Measurements from ENCODE around the gene AZU1.

DNA sequence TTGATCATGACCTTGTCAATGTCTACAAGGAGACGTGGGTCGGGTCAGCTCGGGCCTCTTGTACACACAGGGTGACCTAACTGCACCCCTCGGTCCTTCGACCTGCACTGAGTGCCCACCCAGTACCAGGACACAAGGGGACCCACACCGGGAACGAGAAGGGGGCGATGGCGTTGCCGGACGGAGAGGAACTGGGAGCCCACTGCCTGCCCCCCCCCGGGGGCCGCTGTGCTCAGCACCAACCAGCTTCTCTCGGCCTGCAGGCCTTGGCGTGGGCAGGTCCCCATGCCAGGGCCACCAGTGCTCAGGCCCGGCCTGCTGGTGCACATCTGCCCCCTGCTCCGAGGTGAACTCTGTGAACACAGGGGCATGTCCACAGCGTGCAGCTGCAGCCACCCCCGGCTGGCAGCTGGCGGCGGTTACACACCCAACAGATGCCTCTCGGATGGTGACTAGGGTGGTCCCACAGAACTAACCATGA, 46.0 kb downstream of the AZU1 start:
- TF ChIP-seq RFX5 (IDR thresholded peaks at IDR 0.05; ENCODE audit: borderline replicate concordance, low read depth, low read length) (no peak), YY1 (IDR thresholded peaks at IDR 0.05; ENCODE audit: low read depth, low read length) (no peak)
- TF ChIP-seq, protein P1, sequence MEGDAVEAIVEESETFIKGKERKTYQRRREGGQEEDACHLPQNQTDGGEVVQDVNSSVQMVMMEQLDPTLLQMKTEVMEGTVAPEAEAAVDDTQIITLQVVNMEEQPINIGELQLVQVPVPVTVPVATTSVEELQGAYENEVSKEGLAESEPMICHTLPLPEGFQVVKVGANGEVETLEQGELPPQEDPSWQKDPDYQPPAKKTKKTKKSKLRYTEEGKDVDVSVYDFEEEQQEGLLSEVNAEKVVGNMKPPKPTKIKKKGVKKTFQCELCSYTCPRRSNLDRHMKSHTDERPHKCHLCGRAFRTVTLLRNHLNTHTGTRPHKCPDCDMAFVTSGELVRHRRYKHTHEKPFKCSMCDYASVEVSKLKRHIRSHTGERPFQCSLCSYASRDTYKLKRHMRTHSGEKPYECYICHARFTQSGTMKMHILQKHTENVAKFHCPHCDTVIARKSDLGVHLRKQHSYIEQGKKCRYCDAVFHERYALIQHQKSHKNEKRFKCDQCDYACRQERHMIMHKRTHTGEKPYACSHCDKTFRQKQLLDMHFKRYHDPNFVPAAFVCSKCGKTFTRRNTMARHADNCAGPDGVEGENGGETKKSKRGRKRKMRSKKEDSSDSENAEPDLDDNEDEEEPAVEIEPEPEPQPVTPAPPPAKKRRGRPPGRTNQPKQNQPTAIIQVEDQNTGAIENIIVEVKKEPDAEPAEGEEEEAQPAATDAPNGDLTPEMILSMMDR (IDR thresholded peaks at IDR 0.05; ENCODE audit: control extremely low read depth in 1 of 3, insufficient read depth in 1 of 3, low read depth in 1 of 3, low read length in 3 of 3), result no peak
